Parathyroid adenoma (tissue), 2 donors: Measurements from ENCODE around the gene KCNK15.
A peak's percentile ranks its signal among the peaks of the same experiment; 100 is the strongest.
"Not testable (repeated sequence)": the region's sequence is repeated elsewhere in the genome, so short reads cannot be mapped to it uniquely, and the experiment has no call there.

Experiments used
- H2AFZ ChIP-seq: fragments of 300-600 bp; sonication (generic); one replicate; pipeline ENCODE4 v1.7.0; 2017; ENCODE audit warnings: antibody characterized with exemption, mild to moderate bottlenecking
- H3K27ac ChIP-seq: fragments of 300-600 bp; sonication (generic); one replicate; pipeline ENCODE4 v1.7.0; 2017
- H3K27me3 ChIP-seq: fragments of 300-600 bp; sonication (generic); one replicate; pipeline ENCODE4 v1.7.0; 2017; ENCODE audit warnings: low read length; ENCODE audit not compliant: control insufficient read depth, insufficient read depth
- H3K36me3 ChIP-seq: fragments of 300-600 bp; sonication (generic); one replicate; pipeline ENCODE4 v1.7.0; 2017; ENCODE audit warnings: low read length; ENCODE audit not compliant: control insufficient read depth, insufficient read depth
- H3K4me1 ChIP-seq: fragments of 300-600 bp; sonication (generic); one replicate; pipeline ENCODE4 v1.7.0; 2017; ENCODE audit warnings: control low read depth
- H3K4me2 ChIP-seq: fragments of 300-600 bp; sonication (generic); one replicate; pipeline ENCODE4 v1.7.0; 2017; ENCODE audit warnings: low read length
- H3K4me3 ChIP-seq: fragments of 300-600 bp; sonication (generic); one replicate; pipeline ENCODE4 v1.7.0; 2017; ENCODE audit warnings: low read depth, low read length
- H3K79me2 ChIP-seq: fragments of 300-600 bp; sonication (generic); one replicate; pipeline ENCODE4 v1.7.0; 2017; ENCODE audit warnings: control low read depth
- H3K9ac ChIP-seq: fragments of 300-600 bp; sonication (generic); one replicate; pipeline ENCODE4 v1.7.0; 2017; ENCODE audit warnings: mild to moderate bottlenecking
- H3K9me3 ChIP-seq: fragments of 300-600 bp; sonication (generic); one replicate; pipeline ENCODE4 v1.7.0; 2017; ENCODE audit warnings: low read length; ENCODE audit not compliant: control insufficient read depth
- CTCF ChIP-seq: fragments of 300-600 bp; sonication (generic); IDR thresholded peaks from one replicate; pipeline ENCODE4 v1.7.0; 2017; ENCODE audit warnings: antibody characterized with exemption, mild to moderate bottlenecking
- donor health status: primary hyperparathyroidism.

Gene KCNK15

GRCh38 chr20:44759595-44759994 is 13.9 kb downstream of the KCNK15 start:
- no peaks in the 10 kb centered on the region for H3K9me3 ChIP-seq
- no peak overlapping the region for H3K4me2 ChIP-seq
- no peak overlapping the region for H3K4me3 ChIP-seq
- H2AFZ ChIP-seq = no peak overlapping the region
- no peak for TF ChIP-seq CTCF
- no peaks in the 10 kb centered on the region for H3K27me3 ChIP-seq
- no peak overlapping the region for H3K9ac ChIP-seq
- H3K4me1 ChIP-seq = no peaks in the 10 kb centered on the region
- H3K79me2 ChIP-seq = no peaks in the 10 kb centered on the region
- H3K36me3 ChIP-seq = no peaks in the 10 kb centered on the region
- H3K27ac ChIP-seq = no peak overlapping the region

- Histone ChIP-seq H3K9ac (no peak overlapping the region), H3K9me3 (no peaks in the 10 kb centered on the region), H3K4me2 (no peak overlapping the region), H3K79me2 (no peaks in the 10 kb centered on the region), H3K27ac (no peak overlapping the region), H3K4me3 (no peak overlapping the region), H2AFZ (no peak overlapping the region), H3K27me3 (no peaks in the 10 kb centered on the region), H3K36me3 (no peaks in the 10 kb centered on the region), H3K4me1 (no peaks in the 10 kb centered on the region)
- no peak for TF ChIP-seq CTCF
Measured at GRCh38 chr20:44761423-44761822, 15.8 kb downstream of the KCNK15 start.

GRCh38 chr20:44762466-44763140 is 16.9 kb downstream of the KCNK15 start:
- Histone ChIP-seq H3K9ac (no peak overlapping the region), H3K79me2 (no peaks in the 10 kb centered on the region), H3K27me3 (no peaks in the 10 kb centered on the region), H2AFZ (no peak overlapping the region), H3K4me2 (no peak overlapping the region), H3K9me3 (no peaks in the 10 kb centered on the region), H3K4me1 (no peaks in the 10 kb centered on the region), H3K4me3 (no peak overlapping the region), H3K27ac (peak overlapping the region; percentile 29), H3K36me3 (no peaks in the 10 kb centered on the region)
- no peak for TF ChIP-seq CTCF

- not testable (repeated sequence) for H3K4me1 ChIP-seq, H3K79me2 ChIP-seq, H3K9me3 ChIP-seq, H3K9ac ChIP-seq, H3K27me3 ChIP-seq, H3K36me3 ChIP-seq, H2AFZ ChIP-seq, H3K4me3 ChIP-seq, H3K4me2 ChIP-seq, H3K27ac ChIP-seq
Measured at GRCh38 chr20:44763798-44764197, 18.1 kb downstream of the KCNK15 start.

- TF ChIP-seq CTCF = no peak
- Histone ChIP-seq H3K27ac (no peak overlapping the region), H3K79me2 (no peaks in the 10 kb centered on the region), H3K4me2 (no peak overlapping the region), H3K4me1 (no peaks in the 10 kb centered on the region), H3K36me3 (no peaks in the 10 kb centered on the region), H2AFZ (no peak overlapping the region), H3K27me3 (no peaks in the 10 kb centered on the region), H3K4me3 (no peak overlapping the region), H3K9ac (no peak overlapping the region), H3K9me3 (no peaks in the 10 kb centered on the region)
Measured at GRCh38 chr20:44765091-44765490, 19.4 kb downstream of the KCNK15 start.
